Measurements from ENCODE around the gene MRPS11.

DNA sequence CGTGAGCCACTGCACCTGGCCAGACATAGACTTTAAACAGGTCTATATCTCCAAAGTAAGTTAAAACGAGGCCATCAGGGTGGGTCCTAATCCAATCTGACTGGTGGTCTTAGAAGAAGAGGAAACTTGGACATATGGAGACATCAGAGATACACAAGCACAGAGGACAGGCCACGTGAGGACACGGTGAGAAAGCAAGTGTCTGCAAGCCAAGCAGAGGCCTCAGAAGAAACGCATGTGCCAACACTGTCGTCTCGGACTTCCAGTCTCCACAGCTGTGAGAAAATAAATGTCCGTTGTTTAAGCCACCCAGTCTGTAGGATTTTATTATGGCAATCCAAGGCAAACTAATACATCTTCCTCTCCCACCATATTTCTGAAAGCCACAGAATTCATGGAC is 44.2 kb upstream of the MRPS11 start:
- TF ChIP-seq SMARCA5 (IDR thresholded peaks at IDR 0.05) (no peak), YBX1 (IDR thresholded peaks at IDR 0.05) (no peak), TAF1 (IDR thresholded peaks at IDR 0.05; ENCODE audit: control insufficient read depth, extremely low read depth, insufficient read depth, low read length, severe bottlenecking) (no peak), SETDB1 (IDR thresholded peaks at IDR 0.05; ENCODE audit: low read length) (no peak), SRSF9 (IDR thresholded peaks at IDR 0.05; ENCODE audit: borderline replicate concordance, low read depth, low read length) (no peak), NFIC (IDR thresholded peaks at IDR 0.05) (no peak), EGR1 (conservative IDR thresholded peaks at IDR 0.05) (no peak), ZNF274 (IDR thresholded peaks at IDR 0.05; ENCODE audit: borderline replicate concordance, low read depth, low read length) (no peak), RCOR1 (IDR thresholded peaks at IDR 0.05; ENCODE audit: borderline replicate concordance in 1 of 2, low read depth in 2 of 2, low read length in 2 of 2) (no peak)
- TF ChIP-seq, protein P1, sequence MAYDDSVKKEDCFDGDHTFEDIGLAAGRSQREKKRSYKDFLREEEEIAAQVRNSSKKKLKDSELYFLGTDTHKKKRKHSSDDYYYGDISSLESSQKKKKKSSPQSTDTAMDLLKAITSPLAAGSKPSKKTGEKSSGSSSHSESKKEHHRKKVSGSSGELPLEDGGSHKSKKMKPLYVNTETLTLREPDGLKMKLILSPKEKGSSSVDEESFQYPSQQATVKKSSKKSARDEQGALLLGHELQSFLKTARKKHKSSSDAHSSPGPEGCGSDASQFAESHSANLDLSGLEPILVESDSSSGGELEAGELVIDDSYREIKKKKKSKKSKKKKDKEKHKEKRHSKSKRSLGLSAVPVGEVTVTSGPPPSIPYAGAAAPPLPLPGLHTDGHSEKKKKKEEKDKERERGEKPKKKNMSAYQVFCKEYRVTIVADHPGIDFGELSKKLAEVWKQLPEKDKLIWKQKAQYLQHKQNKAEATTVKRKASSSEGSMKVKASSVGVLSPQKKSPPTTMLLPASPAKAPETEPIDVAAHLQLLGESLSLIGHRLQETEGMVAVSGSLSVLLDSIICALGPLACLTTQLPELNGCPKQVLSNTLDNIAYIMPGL (CRISPR knock-in tag; IDR thresholded peaks at IDR 0.05), result no peak
- TF ChIP-seq, protein P2, sequence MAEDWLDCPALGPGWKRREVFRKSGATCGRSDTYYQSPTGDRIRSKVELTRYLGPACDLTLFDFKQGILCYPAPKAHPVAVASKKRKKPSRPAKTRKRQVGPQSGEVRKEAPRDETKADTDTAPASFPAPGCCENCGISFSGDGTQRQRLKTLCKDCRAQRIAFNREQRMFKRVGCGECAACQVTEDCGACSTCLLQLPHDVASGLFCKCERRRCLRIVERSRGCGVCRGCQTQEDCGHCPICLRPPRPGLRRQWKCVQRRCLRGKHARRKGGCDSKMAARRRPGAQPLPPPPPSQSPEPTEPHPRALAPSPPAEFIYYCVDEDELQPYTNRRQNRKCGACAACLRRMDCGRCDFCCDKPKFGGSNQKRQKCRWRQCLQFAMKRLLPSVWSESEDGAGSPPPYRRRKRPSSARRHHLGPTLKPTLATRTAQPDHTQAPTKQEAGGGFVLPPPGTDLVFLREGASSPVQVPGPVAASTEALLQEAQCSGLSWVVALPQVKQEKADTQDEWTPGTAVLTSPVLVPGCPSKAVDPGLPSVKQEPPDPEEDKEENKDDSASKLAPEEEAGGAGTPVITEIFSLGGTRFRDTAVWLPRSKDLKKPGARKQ (CRISPR knock-in tag; IDR thresholded peaks at IDR 0.05), result no peak

Data from K562 (cell line).